ENCODE measurements around the gene ARHGEF7. TPM values are rescaled to one million over a fixed set of nuclear protein-coding genes. Genes with fewer than 3 reads are reported as not detected.
"Not testable (repeated sequence)": the region's sequence is repeated elsewhere in the genome, so short reads cannot be mapped to it uniquely, and the experiment has no call there.

Gene ARHGEF7
- total RNA-seq, 1 experiment from 2014 or later = 21.6 TPM

DNA sequence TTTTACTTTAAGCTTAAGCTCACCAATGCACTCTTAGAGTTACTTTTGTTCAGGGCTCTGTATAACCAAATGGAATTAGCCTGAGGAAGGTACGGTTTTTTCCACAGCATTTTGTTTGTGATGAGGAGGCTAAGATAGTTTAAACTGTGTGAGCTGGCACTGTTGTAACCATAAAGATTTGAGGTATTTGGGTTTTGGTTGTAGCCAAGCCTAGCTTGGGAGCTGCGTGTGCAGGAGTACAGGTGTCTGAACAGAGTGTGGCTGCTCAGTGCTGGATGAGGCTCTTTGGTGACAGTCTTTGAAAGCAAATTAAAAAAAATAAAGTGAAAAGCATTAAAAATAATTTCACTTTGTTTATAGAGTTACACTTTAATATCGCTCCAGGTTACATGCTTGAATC lies 56.0 kb downstream of the ARHGEF7 start:
- no peak for DNase-seq (ENCODE audit: low read depth)

DNA sequence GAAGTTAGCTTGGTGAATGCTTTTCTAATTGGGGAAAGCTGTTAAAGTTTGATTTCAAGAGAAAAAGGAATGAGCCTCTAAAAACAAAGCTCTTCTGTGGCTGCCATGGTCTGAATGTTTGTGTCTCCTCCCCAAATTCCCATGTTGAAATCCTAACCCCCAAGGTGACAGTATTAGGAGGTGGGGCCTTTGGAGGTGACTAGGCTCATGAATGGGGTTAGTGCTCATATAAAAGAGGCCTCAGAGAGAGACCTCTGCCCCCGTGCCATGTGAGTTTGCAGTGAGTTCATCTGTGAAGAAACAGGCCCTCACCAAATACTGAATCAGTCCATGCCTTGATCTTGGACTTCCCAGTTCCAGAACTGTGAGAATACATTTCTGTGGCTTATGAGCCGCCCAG lies 56.5 kb downstream of the ARHGEF7 start:
- no peak for DNase-seq (ENCODE audit: low read depth)

- DNase-seq (ENCODE audit: low read depth) = no peak
Observed at GRCh38 chr13:111174377-111175114, 59.4 kb downstream of the ARHGEF7 start.

- no peak for DNase-seq (ENCODE audit: low read depth)
Observed at GRCh38 chr13:111175372-111175771, 60.3 kb downstream of the ARHGEF7 start.

DNA sequence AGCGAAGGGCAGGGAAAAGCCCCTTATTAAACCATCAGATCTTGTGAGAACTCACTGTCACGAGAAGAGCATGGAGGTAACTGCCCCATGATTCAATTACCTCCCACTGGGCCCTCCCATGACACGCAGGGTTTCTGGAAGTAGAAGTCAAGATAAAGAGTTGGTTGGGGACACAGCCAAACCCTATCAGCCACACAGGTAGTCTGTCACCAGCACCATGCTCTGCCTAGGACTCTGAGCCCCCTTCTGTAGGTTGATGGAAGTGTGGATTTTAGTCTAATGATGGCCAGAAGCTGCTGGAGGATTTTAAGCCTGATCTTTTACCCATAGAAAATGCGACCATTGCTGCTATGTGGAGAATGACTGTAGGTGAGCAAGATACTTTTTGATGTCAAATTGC lies 60.8 kb downstream of the ARHGEF7 start:
- DNase-seq (ENCODE audit: low read depth) = no peak

- no peak for DNase-seq (ENCODE audit: low read depth)
Observed at GRCh38 chr13:111176421-111176820, 61.3 kb downstream of the ARHGEF7 start.

DNA sequence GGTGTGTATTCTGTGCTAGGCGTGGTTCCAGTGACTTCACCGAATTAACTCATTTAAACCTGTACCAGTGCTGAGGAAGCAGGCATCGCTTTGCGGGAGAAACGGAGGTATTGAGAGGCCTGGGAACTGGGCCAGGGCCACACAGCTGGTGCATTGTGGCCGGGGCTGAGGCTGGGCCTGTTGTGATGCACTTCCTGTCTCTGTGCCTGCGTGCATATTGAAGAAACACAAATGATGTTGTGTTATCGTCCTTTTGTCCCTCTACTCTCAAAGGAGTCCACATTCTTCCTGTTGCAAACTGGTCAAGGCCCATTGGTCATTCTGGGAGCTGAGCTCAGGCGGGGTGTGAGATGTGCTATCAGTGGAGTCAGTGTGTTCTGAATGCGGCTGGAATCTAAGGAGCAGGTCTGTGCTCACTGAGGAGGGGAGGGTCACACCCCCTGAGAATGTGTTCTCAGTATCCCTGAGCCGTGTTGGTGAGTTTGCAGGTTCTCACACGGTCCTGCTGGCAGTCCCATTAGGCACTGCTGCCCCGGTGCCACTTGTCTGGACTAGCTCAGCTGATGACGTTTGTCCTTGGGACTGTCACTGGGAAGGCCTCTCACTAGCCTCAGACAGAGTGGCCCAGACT lies 62.1 kb downstream of the ARHGEF7 start:
- DNase-seq (ENCODE audit: low read depth) = peak; percentile 48

- peak; percentile 25 for DNase-seq (ENCODE audit: low read depth)
Observed at GRCh38 chr13:111177921-111178320, 62.8 kb downstream of the ARHGEF7 start.

GRCh38 chr13:111178402-111178801 lies 63.3 kb downstream of the ARHGEF7 start:
- DNase-seq (ENCODE audit: low read depth) = no peak

- no peak for DNase-seq (ENCODE audit: low read depth)
Observed at GRCh38 chr13:111179908-111180760, 65.0 kb downstream of the ARHGEF7 start.

GRCh38 chr13:111181977-111182376 lies 66.9 kb downstream of the ARHGEF7 start:
- no peak for DNase-seq (ENCODE audit: low read depth)

DNA sequence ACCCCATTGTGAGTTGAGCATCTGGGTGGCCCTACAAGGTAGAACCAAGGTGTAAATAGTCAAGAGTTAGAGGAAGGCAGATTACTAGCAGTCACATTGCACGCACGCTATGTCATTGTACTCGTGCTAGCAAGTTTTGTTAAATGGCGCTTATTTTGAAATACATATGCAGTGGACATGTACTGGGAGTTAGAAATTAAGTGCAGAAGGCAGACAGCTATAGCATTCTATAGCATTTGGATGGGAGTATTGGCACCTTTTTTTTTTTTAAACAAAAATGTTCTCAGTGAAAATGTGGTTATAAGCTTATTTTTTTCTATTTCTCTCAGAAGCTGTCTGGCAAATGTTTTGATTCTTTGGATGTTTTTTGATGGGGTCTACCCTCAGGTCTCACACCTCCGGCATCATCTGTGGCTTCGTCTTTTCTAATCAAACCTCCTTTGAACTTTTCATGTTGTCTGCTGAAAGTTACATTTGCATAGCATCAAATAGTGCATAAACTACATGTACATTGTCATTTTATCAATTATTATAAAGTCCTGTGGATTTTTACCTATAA lies 68.1 kb downstream of the ARHGEF7 start:
- no peak for DNase-seq (ENCODE audit: low read depth)

GRCh38 chr13:111183959-111184358 lies 68.8 kb downstream of the ARHGEF7 start:
- no peak for DNase-seq (ENCODE audit: low read depth)

DNA sequence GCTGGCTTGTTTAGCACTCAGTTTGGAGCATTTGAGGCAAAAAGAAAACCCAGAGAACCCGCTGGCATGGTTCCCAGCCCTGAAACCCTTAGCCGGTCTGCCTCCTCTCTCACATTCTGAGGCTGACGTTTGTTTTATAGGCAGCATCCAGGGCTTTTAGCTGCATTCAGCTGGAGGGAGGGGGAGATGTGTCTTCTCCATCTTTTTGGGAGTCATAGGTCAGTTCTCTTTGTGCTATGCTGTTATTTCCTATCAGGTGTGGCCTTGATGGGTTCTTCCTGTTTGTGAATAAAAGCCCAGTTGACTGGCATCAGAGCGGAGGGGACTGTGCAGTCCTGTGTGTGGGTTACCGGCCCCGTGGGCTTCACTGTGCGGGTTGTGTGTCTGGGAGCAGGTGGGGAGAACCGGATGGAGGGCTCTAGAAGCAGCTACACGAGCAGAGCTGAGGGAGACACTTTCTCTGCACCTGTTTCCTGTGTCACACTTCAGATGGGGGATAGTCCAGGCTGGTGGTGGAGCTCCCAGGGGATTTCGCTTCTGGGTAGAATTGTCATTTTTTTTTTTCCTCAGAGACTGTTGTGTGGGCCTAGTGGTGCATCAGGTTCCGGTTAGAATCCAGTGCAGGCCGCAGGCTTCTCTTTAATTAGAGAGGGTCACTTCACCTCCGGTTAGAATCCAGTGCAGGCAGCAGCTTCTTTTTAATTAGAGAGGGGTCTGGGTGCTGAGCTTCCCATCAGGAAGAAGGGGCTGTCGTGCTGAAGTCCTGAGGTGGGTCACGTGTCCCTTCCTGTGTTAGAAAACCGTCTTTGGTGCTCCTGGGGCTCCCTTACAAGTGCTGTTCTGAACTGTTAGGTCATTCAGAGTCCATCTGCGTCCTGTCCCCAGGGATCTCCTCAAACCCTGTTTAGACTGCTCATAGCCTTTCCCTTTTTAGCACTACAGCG lies 69.6 kb downstream of the ARHGEF7 start:
- no peak for DNase-seq (ENCODE audit: low read depth)

GRCh38 chr13:111186305-111186935 lies 71.3 kb downstream of the ARHGEF7 start:
- no peak for DNase-seq (ENCODE audit: low read depth)

GRCh38 chr13:111187960-111188541 lies 72.9 kb downstream of the ARHGEF7 start:
- DNase-seq (ENCODE audit: low read depth) = peak; percentile 56

GRCh38 chr13:111189064-111189505 lies 74.0 kb downstream of the ARHGEF7 start:
- DNase-seq (ENCODE audit: low read depth) = not testable (repeated sequence)

- DNase-seq (ENCODE audit: low read depth) = not testable (repeated sequence)
Observed at GRCh38 chr13:111189516-111189915, 74.4 kb downstream of the ARHGEF7 start.

GRCh38 chr13:111193223-111193622 lies 78.1 kb downstream of the ARHGEF7 start:
- not testable (repeated sequence) for DNase-seq (ENCODE audit: low read depth)

- peak; percentile 91 for DNase-seq (ENCODE audit: low read depth)
Observed at GRCh38 chr13:111194651-111195050, 79.5 kb downstream of the ARHGEF7 start.

All from HT1080 (cell line).